GM08714 (cell line): ENCODE results near the gene CDYL2.
"Not testable (repeated sequence)": the region's sequence is repeated elsewhere in the genome, so short reads cannot be mapped to it uniquely, and the experiment has no call there.

ENCODE experiments used
- H3K4me3 ChIP-seq: fragments of 200-500 bp; sonication (Bioruptor generic); 2 replicates; pipeline ENCODE4 v1.5.1; 2014; ENCODE audit warnings: mild to moderate bottlenecking, low read length, inconsistent platforms
- ZNF274 ChIP-seq: IDR thresholded peaks from 2 replicates; pipeline ENCODE4 v1.6.1; 2012; ENCODE audit warnings: mild to moderate bottlenecking, low read depth, low read length

CDYL2 gene

DNA sequence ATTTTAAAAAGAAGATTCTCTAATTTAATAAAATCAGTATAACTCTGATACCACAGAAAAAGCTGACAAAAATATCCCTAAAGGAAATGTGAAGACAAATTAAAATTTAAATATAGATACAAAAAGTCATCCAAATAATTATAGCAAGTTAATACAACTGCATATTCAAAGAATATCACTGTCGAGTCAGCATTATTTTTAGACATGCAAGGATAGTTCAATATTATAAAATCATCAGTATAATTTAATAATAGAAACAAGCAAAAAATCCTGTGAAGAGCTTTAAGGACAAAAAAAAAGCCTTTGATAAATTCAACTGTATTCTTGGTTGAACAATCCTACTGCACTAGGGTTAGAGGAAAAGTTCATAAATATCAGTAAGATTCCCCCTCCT lies 21.0 kb upstream of the CDYL2 start:
- H3K4me3 ChIP-seq: no peak overlapping the region
- no peak for TF ChIP-seq ZNF274

DNA sequence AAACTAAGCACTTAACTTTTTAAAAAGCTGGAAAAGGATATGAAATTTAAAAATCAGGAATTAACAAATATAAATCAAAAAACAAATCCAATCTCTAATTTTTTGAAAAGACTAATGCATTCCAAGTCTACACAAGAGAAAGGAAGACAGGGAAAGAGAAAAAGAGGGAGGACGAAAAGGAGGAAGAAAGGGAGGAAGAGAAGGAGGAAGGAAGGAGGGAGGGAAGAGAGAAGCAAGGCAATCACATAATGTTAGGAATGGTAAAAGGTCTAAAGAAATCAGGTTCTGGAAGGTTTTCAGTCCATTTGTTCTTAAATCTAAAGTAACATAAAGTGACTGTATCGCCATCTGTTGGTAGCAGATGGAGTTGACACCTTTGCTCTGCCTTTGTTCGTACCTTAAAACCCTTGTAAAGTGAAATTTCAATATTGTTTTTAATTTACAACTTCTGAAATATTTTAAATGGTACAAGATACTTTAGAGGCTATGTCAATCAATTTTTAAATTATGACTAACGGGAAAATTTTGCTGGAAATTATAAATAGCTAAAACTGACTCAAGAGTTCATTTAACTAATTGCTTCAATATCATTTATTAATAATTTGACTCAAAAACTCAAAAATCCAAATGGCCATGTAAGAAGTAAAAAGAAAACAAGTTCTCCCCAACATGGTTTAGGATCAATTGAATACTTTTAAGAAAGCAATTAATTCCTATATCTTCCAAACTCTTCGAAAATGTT lies 20.4 kb upstream of the CDYL2 start:
- TF ChIP-seq ZNF274: no peak

DNA sequence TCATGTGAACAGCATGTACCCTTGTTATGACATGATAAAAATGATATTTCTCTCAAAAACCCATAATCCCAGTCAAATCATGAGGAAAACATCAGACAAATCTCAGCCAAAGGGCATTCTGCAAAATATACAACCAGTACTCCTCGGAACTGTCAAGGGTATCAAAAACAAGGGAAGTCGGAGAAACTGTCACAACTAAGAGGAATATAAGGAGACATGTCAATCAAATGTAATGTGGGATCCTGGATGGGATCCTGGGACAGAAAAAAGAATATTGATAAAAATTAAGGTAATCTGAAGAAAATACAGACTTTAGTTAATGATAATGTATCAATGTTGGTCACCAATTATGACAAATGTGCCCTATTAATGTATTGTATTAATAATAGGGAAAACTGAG lies 15.6 kb upstream of the CDYL2 start:
- no peak for TF ChIP-seq ZNF274
- H3K4me3 ChIP-seq: no peak overlapping the region

More for the DNA sequence above, 20.4 kb upstream of the CDYL2 start:
- H3K4me3 ChIP-seq: no peak overlapping the region

DNA sequence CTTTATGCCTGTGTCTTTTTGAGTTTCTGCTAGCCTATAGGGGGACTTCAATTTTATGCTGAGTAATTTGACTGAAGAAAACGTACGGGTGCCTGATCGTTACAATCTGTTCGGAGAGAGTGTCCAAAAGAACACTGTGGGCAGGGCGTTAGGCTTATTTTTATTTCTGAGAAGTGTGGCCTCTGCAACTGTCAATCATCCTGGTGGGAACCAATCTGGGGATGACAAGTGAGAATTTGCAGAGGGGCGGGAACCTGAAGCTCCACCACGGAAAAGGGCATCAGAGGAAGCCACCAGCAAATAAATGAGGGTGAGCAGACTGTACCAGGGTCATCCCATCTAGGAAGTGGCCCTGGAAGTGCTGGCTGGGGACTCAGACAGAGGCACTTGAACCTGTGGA lies 12.0 kb upstream of the CDYL2 start:
- no peak for TF ChIP-seq ZNF274
- no peak overlapping the region for H3K4me3 ChIP-seq

DNA sequence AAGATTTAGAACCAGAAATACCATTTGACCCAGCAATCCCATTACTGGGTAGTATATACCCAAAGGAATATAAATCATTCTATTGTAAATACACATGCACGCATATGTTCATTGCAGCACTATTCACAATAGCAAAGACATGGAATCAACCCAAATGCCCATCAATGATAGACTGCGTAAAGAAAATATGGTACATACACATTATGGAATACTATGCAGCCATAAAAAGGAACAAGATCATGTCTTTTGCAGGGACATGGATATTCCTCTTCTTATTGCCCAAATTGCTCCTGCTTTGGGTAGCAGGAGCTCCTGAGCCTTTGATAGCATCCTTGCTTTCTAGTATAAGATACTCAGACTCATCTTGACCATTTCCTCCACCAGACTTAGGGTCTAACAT lies 10.9 kb upstream of the CDYL2 start:
- not testable (repeated sequence) for H3K4me3 ChIP-seq

DNA sequence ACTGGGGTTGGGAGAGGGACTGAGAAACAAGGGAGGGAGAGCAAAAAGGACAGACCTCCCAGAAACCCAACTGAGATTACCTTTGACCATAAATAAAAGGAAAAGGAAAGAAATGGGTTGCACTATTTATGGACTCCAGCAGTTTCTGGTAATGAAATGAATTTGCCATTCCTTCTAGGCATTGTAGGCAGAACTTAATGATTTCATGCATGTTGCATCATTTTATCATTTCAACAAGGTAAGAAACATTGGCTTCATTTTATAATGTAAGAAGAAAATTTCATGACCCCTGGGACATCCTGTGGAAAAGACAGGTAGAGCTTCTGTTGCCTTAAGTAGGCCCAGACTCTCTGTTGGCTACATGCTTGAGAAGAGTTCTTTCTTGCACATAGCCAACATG lies 8.2 kb upstream of the CDYL2 start:
- no peak overlapping the region for H3K4me3 ChIP-seq
- TF ChIP-seq ZNF274: no peak

DNA sequence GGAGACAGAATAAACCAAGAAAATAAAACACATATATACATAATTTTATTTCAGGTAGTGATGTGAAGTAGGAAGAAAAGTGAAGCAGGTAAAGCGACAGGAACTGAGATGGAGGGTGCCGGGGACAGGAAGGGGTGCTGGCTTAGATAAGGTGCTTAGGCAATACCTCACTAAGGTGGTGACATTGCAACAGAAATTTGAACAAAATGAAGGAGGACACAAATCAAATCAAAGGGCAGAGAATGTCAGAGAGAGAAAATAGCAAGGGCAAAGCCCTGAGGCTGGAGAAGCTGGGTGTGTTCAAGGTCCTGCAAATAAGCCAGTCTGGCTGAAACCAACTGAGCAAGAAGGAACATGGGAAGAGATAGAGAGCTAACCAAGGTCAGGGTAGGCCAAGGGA lies 5.0 kb upstream of the CDYL2 start:
- H3K4me3 ChIP-seq: no peak overlapping the region
- no peak for TF ChIP-seq ZNF274

DNA sequence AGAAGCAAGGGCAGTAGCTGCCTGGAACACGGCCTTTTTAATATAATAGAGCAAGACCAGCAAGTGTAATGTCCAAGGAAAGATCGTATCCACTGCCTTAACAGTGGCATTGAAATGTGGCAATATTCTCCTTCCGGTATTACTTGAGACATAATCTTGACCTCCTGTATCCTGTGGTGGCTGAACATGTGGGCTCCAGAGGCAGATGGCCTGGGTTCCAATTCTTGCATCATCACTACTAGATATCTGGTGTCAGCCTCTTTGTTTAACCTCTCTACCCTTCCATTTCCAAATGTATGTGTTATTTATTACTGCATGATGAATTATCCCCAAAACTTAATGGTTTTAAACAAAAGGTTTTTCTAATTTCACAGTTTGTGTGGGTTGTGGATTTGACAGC lies 3.5 kb upstream of the CDYL2 start:
- TF ChIP-seq ZNF274: no peak
- H3K4me3 ChIP-seq: no peak overlapping the region

DNA sequence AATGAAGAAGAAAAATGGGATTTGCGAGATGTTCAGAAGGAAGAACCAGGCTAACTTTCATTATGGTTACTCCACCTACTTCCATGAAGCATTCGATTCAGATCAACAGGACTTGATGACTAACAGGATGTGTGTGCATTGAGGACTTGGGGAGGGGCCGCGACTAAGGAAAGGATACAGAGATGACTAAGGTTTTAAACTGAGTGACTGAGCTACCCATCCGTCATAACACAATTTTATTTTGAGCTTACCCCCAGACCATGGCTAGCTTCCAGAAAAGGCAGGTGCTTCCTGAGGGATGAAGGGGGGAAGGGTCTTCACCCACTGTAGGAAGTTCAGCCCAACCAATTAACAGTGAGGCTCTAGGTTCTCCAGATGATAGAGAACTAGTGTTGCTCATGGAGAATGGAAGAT lies 2.5 kb upstream of the CDYL2 start:
- TF ChIP-seq ZNF274: no peak
- H3K4me3 ChIP-seq: no peak overlapping the region

DNA sequence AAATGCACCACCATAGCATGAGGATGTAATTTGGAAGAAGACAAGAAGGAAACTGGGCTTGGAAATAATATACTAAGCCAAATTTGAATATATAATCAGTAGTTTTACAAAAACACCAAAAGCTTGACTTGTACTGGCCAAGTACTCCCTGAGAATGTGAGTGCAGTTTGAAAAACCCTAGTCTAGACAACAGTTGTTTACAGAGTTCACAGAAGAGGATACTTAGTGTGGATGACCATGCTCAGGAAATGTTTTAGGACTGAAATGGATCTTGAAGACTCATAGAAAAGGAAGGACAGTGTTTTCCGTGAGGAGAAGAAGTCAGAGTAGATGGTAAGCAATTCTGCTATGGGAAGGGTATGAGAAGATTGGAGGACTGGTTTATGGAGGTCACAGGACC lies 1.9 kb upstream of the CDYL2 start:
- no peak overlapping the region for H3K4me3 ChIP-seq
- no peak for TF ChIP-seq ZNF274

DNA sequence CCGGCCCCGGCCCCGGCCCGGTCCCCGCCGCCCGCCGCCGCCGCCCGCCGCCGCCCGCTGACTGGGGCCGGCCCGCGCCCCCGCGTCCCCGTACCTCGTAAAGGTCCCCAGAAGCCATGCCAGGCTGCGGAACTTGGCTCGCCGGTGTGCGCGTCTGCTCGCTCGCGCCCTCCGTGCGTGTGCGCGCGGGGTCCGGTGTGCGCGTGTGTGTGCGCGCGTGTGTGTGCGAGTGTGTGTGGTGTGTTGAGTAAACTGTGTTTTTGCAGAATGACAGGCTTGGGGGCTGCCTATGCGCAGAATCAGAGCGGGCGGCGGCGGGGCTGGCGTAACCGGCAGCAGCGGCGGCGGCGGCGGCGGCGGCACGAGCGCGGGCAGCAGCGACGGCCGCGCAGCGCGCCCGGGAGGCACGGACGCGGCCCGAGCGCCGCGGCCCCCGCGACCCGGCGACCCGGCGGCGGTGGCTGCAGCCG lies 307 bp downstream of the CDYL2 start:
- no peak for TF ChIP-seq ZNF274
- peak overlapping the region; percentile 87 for H3K4me3 ChIP-seq

DNA sequence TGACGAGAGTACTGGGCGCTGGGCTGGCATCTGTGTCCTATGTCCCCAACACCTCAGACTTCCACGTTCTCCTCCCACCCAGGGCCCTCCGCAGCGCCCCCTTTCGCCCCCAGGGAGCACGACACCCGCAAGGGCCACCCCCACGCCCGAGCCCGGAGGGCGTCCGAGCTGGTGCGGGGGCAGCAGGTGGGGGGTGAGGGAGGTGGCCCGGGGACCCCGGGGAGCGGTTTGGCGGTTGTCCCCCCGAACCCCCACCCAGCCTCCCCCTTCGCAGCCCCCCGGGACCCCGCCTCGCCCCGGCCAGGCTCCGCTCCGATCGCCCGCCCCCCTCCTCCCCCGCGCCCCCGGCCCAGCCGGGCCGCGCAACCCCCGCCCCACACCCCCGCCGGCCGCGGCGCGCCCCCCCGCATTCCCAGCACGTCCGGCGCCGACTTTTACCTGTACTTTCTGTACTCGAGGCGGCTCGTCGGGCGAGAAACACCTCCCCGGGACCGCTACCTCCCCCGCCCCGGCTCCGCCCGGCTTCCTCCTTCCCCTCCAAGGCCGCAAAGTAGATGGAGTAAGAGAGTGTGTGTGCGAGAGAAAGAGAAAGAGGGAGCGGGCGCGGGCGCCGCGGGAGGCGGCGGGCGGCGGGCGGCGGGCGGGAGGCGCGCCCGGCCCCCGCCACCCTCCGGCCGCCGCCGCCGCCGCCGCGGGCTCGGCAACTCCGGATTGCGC lies 901 bp downstream of the CDYL2 start:
- TF ChIP-seq ZNF274: no peak

DNA sequence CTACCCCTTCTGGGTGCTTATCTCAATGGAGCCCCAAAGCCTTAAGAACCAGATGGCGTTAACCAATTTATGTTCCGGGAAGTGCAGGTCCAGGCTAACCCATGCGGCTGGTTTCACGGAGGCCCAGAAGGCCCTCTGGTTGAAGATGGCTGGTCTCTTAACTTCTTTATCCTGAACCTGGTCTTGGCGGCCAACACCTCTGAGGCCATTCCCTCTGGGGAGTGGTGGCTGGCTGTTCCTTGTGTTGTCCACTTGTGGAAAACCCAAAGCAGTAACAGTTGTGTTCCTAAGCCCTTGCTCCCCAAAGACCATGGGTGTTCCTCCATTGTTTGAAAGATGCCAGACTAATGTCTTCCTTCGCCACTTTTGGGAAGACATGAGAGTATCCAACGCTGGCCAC lies 1.5 kb downstream of the CDYL2 start:
- no peak for TF ChIP-seq ZNF274
- no peak overlapping the region for H3K4me3 ChIP-seq

More for the DNA sequence above, 901 bp downstream of the CDYL2 start:
- peak overlapping the region; percentile 45 for H3K4me3 ChIP-seq

DNA sequence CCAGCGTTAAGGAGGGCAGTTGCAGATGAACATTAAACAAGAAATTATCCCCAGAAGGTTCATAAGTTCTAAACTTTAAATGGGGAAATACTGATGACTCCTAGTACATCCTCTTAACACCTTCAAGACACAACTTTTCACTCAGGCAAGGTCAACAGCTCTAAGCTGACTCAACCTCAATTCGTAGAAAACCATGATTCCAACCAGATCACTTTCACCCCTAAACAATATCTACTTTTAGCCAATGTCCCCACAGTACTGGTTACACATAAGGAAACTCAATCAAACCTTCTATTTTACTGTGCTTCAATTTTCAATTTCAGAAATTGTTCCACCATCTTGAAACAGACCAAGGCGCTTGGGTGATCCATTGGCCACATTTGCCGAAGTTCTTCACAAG lies 2.3 kb downstream of the CDYL2 start:
- TF ChIP-seq ZNF274: no peak
- H3K4me3 ChIP-seq: no peak overlapping the region

DNA sequence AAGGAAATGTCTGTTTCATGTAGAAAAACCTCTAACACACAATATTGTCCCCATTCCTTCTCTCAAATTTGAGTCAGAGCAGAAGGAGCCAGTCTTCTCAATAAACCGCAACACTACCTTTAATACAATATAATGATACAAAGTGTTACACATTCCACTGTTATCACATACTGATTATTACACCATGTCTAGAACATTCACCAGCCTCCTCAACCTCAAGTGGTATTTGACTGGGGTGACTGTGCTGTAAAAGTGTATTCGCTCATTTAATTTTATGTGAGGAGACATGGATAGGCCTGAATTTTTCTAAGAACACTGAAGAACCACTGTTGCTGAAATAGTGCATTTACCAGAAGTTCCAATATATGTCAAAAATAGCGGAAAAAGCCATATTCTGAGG lies 10.3 kb downstream of the CDYL2 start:
- TF ChIP-seq ZNF274: no peak
- no peak overlapping the region for H3K4me3 ChIP-seq
